ENCODE measurements around the gene SREBF2. TPM values are rescaled to one million over a fixed set of nuclear protein-coding genes. Genes with fewer than 3 reads are reported as not detected.

The SREBF2 gene
- total RNA-seq (15.8 TPM), polyA plus RNA-seq (41.0 TPM)
- long read RNA-seq, donor 1, full-length matches to known transcripts, result 1 of 6 reads
- long read RNA-seq, donor 1, partial matches to known transcripts, result 5 of 6 reads
- long read RNA-seq, donor 1, other reads (novel, unspliced or antisense), result 0 of 6 reads
- long read RNA-seq, donor 2, full-length matches to known transcripts, result 9 of 72 reads
- long read RNA-seq, donor 2, partial matches to known transcripts, result 63 of 72 reads
- long read RNA-seq, donor 2, other reads (novel, unspliced or antisense), result 0 of 72 reads
- long read RNA-seq, donor 3, full-length matches to known transcripts, result 3 of 37 reads
- long read RNA-seq, donor 3, partial matches to known transcripts, result 34 of 37 reads
- long read RNA-seq, donor 3, other reads (novel, unspliced or antisense), result 0 of 37 reads
- long read RNA-seq, donor 4, full-length matches to known transcripts, result 5 of 34 reads
- long read RNA-seq, donor 4, partial matches to known transcripts, result 29 of 34 reads
- long read RNA-seq, donor 4, other reads (novel, unspliced or antisense), result 0 of 34 reads
- long read RNA-seq, donor 5, full-length matches to known transcripts, result 9 of 62 reads
- long read RNA-seq, donor 5, partial matches to known transcripts, result 53 of 62 reads
- long read RNA-seq, donor 5, other reads (novel, unspliced or antisense), result 0 of 62 reads
- long read RNA-seq, donor 6, full-length matches to known transcripts, result 5 of 43 reads
- long read RNA-seq, donor 6, partial matches to known transcripts, result 38 of 43 reads
- long read RNA-seq, donor 6, other reads (novel, unspliced or antisense), result 0 of 43 reads
- long read RNA-seq, donor 7, partial matches to known transcripts, result 26 of 27 reads
- long read RNA-seq, donor 7, other reads (novel, unspliced or antisense), result 0 of 27 reads
- long read RNA-seq, donor 8, full-length matches to known transcripts, result 4 of 23 reads
- long read RNA-seq, donor 8, partial matches to known transcripts, result 19 of 23 reads
- long read RNA-seq, donor 8, other reads (novel, unspliced or antisense), result 0 of 23 reads
- long read RNA-seq, donor 9, full-length matches to known transcripts, result 5 of 26 reads
- long read RNA-seq, donor 9, partial matches to known transcripts, result 21 of 26 reads
- long read RNA-seq, donor 9, other reads (novel, unspliced or antisense), result 0 of 26 reads
- long read RNA-seq, donor 10, full-length matches to known transcripts, result 4 of 64 reads
- long read RNA-seq, donor 10, partial matches to known transcripts, result 60 of 64 reads
- long read RNA-seq, donor 10, other reads (novel, unspliced or antisense), result 0 of 64 reads

- Histone ChIP-seq H3K4me3 (ENCODE audit: low read length in 2 of 2) (peak within 1 kb of the TSS; percentile 87 to 91), H3K27ac (ENCODE audit: low read depth in 1 of 2, low read length in 1 of 2) (peak within 1 kb of the TSS; percentile 93 to 95), H3K27me3 (ENCODE audit: control insufficient read depth in 2 of 2, insufficient read depth in 1 of 2, low read length in 1 of 2) (no peaks in the 10 kb centered on the region), H3K4me1 (ENCODE audit: control insufficient read depth in 2 of 2, insufficient read depth in 2 of 2, low read length in 2 of 2) (peaks cover 14 to 23% of the 10 kb centered on the region in 2 donors), H3K9me3 (ENCODE audit: control insufficient read depth in 2 of 2, insufficient read depth in 1 of 2, low read length in 1 of 2) (peaks cover 0 to 13% of the 10 kb centered on the region in 2 donors), H3K36me3 (ENCODE audit: control insufficient read depth in 2 of 2, insufficient read depth in 2 of 2, low read length in 1 of 2) (peaks cover 7 to 18% of the 10 kb centered on the region in 2 donors)
- peak; percentile 86 to 99 (median 96) for DNase-seq (ENCODE audit: low read depth in 6 of 9, low spot score in 9 of 9)
- under 1% methylated on average over 75 of the region's 75 CpGs for WGBS
Measured at GRCh38 chr22:41832553-41833368, at the start of gene SREBF2. SREBF2 (plus strand) TSS chr22:41833105; CDS start chr22:41833271, 166 bp downstream.

- no peaks in the 10 kb centered on the region for H3K36me3 ChIP-seq (ENCODE audit: control insufficient read depth in 2 of 2, insufficient read depth in 2 of 2, low read length in 1 of 2)
- no peak overlapping the region for H3K27ac ChIP-seq (ENCODE audit: low read depth in 1 of 2, low read length in 1 of 2)
- no peaks in the 10 kb centered on the region for H3K27me3 ChIP-seq (ENCODE audit: control insufficient read depth in 2 of 2, insufficient read depth in 1 of 2, low read length in 1 of 2)
- no peaks in the 10 kb centered on the region for H3K4me1 ChIP-seq (ENCODE audit: control insufficient read depth in 2 of 2, insufficient read depth in 2 of 2, low read length in 2 of 2)
- H3K9me3 ChIP-seq (ENCODE audit: control insufficient read depth in 2 of 2, insufficient read depth in 1 of 2, low read length in 1 of 2), result peaks cover 0 to 2% of the 10 kb centered on the region in 2 donors
- no peak for DNase-seq (ENCODE audit: low read depth in 6 of 9, low spot score in 9 of 9)
- 97% methylated on average over 2 of the region's 2 CpGs for WGBS
- no peak overlapping the region for H3K4me3 ChIP-seq (ENCODE audit: low read length in 2 of 2)
Measured at GRCh38 chr22:41787331-41787730, 45.6 kb upstream of the SREBF2 start.

- Histone ChIP-seq H3K27me3 (ENCODE audit: control insufficient read depth in 2 of 2, insufficient read depth in 1 of 2, low read length in 1 of 2) (no peaks in the 10 kb centered on the region), H3K4me3 (ENCODE audit: low read length in 2 of 2) (no peak overlapping the region), H3K9me3 (ENCODE audit: control insufficient read depth in 2 of 2, insufficient read depth in 1 of 2, low read length in 1 of 2) (no peaks in the 10 kb centered on the region), H3K4me1 (ENCODE audit: control insufficient read depth in 2 of 2, insufficient read depth in 2 of 2, low read length in 2 of 2) (no peaks in the 10 kb centered on the region), H3K27ac (ENCODE audit: low read depth in 1 of 2, low read length in 1 of 2) (no peak overlapping the region), H3K36me3 (ENCODE audit: control insufficient read depth in 2 of 2, insufficient read depth in 2 of 2, low read length in 1 of 2) (no peaks in the 10 kb centered on the region)
- DNase-seq (ENCODE audit: low read depth in 6 of 9, low spot score in 9 of 9), result no peak
- WGBS, result 98% methylated on average over 3 of the region's 3 CpGs
Measured at GRCh38 chr22:41793871-41794270, 39.0 kb upstream of the SREBF2 start.

GRCh38 chr22:41798736-41799135, 34.2 kb upstream of the SREBF2 start:
- DNase-seq (ENCODE audit: low read depth in 6 of 9, low spot score in 9 of 9), result no peak
- WGBS, result 99% methylated on average over 2 of the region's 2 CpGs
- no peak overlapping the region for H3K4me3 ChIP-seq (ENCODE audit: low read length in 2 of 2)
- H3K36me3 ChIP-seq (ENCODE audit: control insufficient read depth in 2 of 2, insufficient read depth in 2 of 2, low read length in 1 of 2), result no peaks in the 10 kb centered on the region
- H3K4me1 ChIP-seq (ENCODE audit: control insufficient read depth in 2 of 2, insufficient read depth in 2 of 2, low read length in 2 of 2), result peaks cover 7 to 25% of the 10 kb centered on the region in 2 donors
- H3K9me3 ChIP-seq (ENCODE audit: control insufficient read depth in 2 of 2, insufficient read depth in 1 of 2, low read length in 1 of 2), result peaks cover 0 to 4% of the 10 kb centered on the region in 2 donors
- no peak overlapping the region for H3K27ac ChIP-seq (ENCODE audit: low read depth in 1 of 2, low read length in 1 of 2)
- H3K27me3 ChIP-seq (ENCODE audit: control insufficient read depth in 2 of 2, insufficient read depth in 1 of 2, low read length in 1 of 2), result peaks cover 0 to 3% of the 10 kb centered on the region in 2 donors

GRCh38 chr22:41799486-41800347, 33.2 kb upstream of the SREBF2 start:
- Histone ChIP-seq H3K27ac (ENCODE audit: low read depth in 1 of 2, low read length in 1 of 2) (peak overlapping the region; percentile 63 to 91), H3K4me1 (ENCODE audit: control insufficient read depth in 2 of 2, insufficient read depth in 2 of 2, low read length in 2 of 2) (peaks cover 7 to 25% of the 10 kb centered on the region in 2 donors), H3K4me3 (ENCODE audit: low read length in 2 of 2) (peak overlapping the region; percentile 87 to 99), H3K36me3 (ENCODE audit: control insufficient read depth in 2 of 2, insufficient read depth in 2 of 2, low read length in 1 of 2) (no peaks in the 10 kb centered on the region), H3K27me3 (ENCODE audit: control insufficient read depth in 2 of 2, insufficient read depth in 1 of 2, low read length in 1 of 2) (peaks cover 0 to 3% of the 10 kb centered on the region in 2 donors), H3K9me3 (ENCODE audit: control insufficient read depth in 2 of 2, insufficient read depth in 1 of 2, low read length in 1 of 2) (peaks cover 0 to 4% of the 10 kb centered on the region in 2 donors)
- 25% methylated on average over 38 of the region's 38 CpGs for WGBS
- peak in 1 of 9 donors; percentile 16 for DNase-seq (ENCODE audit: low read depth in 6 of 9, low spot score in 9 of 9)

- WGBS, result under 1% methylated on average over 52 of the region's 52 CpGs
- Histone ChIP-seq H3K27me3 (ENCODE audit: control insufficient read depth in 2 of 2, insufficient read depth in 1 of 2, low read length in 1 of 2) (peaks cover 0 to 3% of the 10 kb centered on the region in 2 donors), H3K36me3 (ENCODE audit: control insufficient read depth in 2 of 2, insufficient read depth in 2 of 2, low read length in 1 of 2) (no peaks in the 10 kb centered on the region), H3K9me3 (ENCODE audit: control insufficient read depth in 2 of 2, insufficient read depth in 1 of 2, low read length in 1 of 2) (peaks cover 0 to 4% of the 10 kb centered on the region in 2 donors), H3K27ac (ENCODE audit: low read depth in 1 of 2, low read length in 1 of 2) (peak within 1 kb of the TSS; percentile 85 to 91), H3K4me3 (ENCODE audit: low read length in 2 of 2) (peak within 1 kb of the TSS; percentile 87 to 99), H3K4me1 (ENCODE audit: control insufficient read depth in 2 of 2, insufficient read depth in 2 of 2, low read length in 2 of 2) (peaks cover 7 to 25% of the 10 kb centered on the region in 2 donors)
- DNase-seq (ENCODE audit: low read depth in 6 of 9, low spot score in 9 of 9), result peak in 8 of 9 donors; percentile 56 to 91 (median 78)
Measured at GRCh38 chr22:41800348-41801146, 32.4 kb upstream of the SREBF2 start, which contains the start of gene CCDC134. CCDC134 (plus strand) TSS chr22:41800679; CDS start chr22:41808891, 8,212 bp downstream.

All from thymus (tissue), 14 donors.